Gastroesophageal sphincter (tissue), 3 donors: ENCODE data around the gene KITLG.

Source experiments
- EP300 ChIP-seq: sonication (generic); formaldehyde crosslinking; IDR thresholded peaks from one replicate; pipeline ENCODE4 v1.6.1; 2017; ENCODE audit warnings: antibody characterized with exemption, mild to moderate bottlenecking
- TF ChIP-seq, protein P1 (sequence below), 4 experiments: fragments of 200-600 bp in 2 of 4; fragments of 450-650 bp in 2 of 4; sonication (generic) in 1 of 4; IDR thresholded peaks; one replicate each; pipeline ENCODE4 v1.5.1; 2017 to 2019; ENCODE audit warnings: antibody characterized with exemption in 4 of 4, mild to moderate bottlenecking in 2 of 4, moderate library complexity in 2 of 4

DNA sequence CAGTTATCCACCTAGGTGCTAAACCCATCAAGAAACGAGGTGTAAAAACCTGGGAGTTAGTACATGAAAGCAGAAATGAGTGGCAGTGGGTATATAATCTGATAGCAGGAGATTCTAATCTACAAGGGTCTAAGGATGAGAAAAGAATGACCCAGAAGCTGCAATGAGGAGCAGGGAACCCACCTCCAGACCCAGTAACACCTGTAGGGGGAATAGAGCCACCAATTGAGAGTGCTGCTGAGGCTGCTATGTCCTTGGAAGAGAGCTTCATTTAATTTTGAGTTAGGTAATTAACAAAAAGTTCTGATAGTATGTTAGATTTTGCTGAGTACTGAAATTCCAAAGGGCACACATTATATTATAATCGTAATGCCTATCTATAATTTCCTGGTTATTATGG, 89.8 kb downstream of the KITLG start:
- TF ChIP-seq, protein P1, sequence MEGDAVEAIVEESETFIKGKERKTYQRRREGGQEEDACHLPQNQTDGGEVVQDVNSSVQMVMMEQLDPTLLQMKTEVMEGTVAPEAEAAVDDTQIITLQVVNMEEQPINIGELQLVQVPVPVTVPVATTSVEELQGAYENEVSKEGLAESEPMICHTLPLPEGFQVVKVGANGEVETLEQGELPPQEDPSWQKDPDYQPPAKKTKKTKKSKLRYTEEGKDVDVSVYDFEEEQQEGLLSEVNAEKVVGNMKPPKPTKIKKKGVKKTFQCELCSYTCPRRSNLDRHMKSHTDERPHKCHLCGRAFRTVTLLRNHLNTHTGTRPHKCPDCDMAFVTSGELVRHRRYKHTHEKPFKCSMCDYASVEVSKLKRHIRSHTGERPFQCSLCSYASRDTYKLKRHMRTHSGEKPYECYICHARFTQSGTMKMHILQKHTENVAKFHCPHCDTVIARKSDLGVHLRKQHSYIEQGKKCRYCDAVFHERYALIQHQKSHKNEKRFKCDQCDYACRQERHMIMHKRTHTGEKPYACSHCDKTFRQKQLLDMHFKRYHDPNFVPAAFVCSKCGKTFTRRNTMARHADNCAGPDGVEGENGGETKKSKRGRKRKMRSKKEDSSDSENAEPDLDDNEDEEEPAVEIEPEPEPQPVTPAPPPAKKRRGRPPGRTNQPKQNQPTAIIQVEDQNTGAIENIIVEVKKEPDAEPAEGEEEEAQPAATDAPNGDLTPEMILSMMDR (IDR thresholded peaks at IDR 0.05), result no peak
- TF ChIP-seq EP300, result no peak
